GM21825 (cell line): Measurements from ENCODE around the gene PRTFDC1.

Source experiments
- ATAC-seq: cut with Tn5 transposase; IDR thresholded peaks from one replicate; pipeline ENCODE4 v1.9.1; 2021; ENCODE audit warnings: mild to moderate bottlenecking, moderate library complexity; ENCODE audit not compliant: unreplicated experiment

The PRTFDC1 gene

DNA sequence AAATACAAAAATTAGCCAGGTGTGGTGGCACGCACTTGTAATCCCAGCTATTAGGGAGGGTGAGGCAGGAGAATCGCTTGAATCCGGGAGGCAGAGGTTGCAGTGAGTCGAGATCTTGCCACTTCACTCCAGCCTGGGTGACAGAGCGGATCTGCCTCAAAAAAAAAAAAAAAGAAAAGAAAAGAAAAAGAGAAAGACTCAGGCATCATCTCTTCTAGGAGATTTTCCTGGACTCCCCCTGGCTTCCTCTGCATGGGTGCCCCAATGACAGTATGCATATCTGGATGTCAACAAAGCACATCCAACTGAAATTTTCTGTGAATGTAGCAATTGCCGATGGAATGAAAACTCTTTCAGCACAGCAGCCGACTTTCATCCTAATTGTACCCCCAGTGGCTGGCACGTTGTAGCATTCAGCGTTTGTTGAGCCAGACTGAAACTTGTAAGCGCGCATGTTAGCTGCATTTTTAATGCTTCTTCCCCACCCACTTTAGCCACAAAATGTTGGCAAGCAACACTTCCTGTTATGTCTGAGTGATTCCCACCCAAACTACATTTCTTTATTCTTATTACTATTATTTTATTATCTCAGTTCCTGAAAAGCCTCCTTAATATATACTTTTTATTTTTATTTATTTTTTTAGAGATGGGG, 70.2 kb downstream of the PRTFDC1 start:
- no peak for ATAC-seq

DNA sequence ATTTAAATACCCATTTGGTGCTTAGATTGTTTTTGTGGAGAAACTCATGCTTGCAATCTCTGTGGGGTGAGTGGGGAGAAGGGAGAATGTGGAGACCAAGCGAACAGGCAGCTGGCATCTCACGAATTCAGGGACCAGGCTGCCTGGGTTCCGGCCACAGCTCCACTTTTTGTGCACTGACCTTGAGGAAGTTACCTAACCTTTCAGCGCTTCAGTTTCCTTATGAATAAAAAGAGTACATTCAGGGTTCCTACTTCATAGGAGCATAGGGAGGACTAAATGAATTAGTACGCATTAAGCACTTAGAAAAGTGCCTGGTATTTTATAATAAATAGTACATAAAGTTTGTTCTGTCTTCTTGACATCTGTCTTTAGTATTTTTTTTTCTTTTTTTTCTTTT, 72.5 kb downstream of the PRTFDC1 start:
- no peak for ATAC-seq

DNA sequence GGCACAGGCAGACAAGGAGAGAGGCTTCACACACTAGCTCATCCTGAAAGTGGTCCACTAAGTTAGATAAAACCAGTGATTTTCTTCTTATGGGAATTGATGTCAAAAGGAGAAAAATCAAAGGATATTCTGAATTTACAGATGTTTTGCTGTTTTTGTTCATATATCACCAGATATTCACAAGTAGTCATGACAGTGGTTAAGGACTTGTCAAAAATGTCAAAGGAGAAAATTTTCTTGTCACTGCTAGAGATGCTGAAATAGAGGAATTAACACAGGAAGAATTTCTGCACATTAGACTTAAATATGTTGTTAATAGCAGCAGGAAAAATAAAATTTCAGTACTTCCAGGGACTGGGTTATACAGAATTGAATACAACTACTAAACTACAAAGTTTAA, 78.3 kb downstream of the PRTFDC1 start:
- ATAC-seq = no peak

DNA sequence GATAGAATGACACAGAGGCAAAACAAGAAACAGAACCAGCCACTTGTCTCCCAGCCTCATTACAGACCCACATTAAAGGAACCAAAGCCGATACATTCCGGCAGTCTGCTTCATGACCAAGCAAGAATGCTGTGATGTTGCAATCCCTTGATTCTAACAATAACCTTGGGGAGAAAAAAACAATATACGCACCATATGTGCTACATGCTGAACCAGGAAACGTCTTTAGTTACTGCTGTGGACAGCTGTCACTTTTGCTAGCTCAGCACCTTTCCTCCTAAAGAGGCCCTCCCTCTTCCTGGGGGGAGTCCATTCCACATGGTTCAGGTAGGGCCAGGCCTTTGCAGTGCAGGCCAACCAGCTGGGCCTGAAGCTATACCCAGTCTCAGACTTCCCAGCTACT, 79.1 kb downstream of the PRTFDC1 start:
- no peak for ATAC-seq

DNA sequence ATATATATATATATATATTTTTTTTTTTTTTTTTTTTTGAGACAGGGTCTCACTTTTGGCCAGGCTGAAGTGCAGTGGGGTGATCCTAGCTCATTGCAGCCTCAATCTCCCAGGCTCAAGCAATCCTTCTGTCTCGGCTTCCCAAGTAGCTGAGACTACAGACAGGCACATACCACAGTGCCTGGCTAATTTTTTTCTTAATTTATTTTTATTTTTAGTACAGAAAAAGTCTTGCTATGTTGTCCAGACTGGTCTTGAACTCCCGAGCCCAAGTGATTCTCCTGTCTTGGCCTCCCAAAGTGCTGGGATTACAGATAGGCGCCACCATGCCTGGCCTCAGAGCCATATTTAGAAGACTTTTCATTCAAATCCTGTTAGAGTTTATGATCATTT, 79.6 kb downstream of the PRTFDC1 start:
- no peak for ATAC-seq

DNA sequence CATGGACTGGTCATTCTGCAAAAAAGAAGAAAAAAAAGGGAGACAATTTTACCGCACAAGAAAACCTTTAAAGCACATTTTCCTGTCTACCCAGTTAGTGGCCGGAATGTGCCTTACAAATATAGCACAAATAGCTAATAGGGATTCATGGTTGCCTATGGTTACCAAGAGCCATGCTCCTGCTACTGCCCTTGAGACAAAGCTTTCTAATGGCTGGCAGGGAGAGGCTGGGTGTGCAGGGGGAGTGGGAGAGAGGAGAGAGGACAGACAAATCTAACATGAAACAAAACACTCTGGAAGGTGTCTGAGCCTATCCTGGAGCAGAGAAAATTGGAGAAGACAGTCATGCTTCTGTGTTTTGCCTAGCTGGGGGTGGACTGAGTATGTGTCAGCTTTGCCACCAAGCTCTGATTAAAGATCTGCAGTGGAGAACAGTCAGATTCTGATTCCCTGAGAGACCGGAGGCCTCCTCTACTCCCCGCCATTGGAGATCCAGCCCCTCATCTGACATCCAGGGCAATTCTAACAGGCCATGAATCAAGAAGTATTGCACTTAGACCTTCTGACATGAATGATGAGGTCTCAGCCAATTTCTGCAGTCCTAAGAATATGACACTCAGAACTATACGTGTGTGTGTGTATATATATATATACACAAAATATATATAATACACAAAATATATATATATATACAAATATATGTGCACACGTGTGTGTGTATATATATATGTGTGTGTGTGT, 80.2 kb downstream of the PRTFDC1 start:
- no peak for ATAC-seq

DNA sequence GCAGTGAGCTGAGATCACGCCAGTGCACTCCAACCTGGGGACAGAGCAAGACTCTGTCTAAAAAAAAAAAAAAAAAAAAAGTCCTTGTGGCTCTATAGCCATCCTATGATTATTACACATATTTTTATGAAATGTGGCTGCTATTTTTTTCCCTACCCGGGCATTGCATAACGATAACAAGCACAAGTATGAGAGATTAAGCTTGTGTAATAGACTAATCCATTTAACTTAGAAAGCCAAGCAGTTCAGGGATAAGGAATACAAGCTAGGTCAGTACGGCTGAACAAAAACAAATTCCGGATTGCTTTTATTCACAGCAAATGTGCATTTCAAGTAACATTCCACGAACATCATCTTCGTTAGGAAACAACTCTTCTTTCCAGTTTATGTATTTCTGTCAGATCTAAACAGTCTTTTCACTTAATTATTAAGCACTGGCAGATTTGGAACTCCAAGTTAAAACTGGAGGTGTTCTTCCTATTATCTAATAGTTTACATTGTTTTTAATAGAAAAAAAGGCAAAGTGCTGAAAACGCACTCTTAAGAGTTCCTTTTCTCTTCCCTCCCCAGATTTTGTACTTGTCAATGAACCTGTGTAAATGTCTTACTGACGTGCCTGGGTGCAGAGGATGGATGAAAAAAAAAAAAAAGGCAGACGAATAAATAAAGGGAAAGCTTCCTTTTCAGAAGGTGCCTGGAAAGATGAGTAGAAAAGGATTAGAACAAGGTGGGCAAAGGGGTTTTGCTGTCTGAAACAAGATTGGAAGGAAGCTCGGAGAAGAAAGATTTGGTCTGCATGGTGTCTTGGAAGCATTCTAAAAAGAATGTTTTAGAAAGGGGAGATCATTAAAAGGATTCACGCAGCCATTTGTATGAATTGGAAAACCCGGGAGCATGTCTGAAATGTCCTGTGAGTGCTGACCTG, 81.1 kb downstream of the PRTFDC1 start:
- no peak for ATAC-seq

DNA sequence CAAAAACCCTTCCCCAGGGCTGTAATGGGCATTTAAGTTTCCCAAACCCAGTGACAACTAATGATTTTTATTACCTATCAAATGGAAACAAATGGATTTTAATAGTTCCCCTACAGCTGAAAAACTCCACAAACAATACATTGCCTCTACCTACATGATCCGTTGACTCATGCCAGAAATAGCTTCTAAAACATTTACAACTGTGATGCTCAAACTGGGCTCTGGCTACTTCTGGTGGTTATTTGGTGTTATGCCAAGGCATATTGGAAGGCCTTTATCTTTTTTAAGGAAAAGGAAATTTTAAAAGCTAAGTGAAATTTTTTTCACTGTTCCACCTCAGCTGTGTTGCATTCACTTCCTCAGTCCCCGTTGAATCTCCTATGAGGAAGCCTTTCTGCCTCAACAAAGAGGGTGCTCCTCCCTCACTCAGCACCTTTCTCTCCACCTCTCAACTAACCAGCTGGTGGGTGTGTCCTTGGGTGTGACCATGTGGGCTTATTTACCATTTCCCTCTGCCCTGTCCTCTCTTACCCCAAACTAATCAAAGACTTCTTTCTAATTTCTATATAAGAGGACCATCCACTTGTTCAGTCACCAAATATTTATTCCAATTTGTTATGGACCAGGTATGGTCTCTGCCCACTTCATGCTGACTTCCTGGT, 82.9 kb downstream of the PRTFDC1 start:
- no peak for ATAC-seq

DNA sequence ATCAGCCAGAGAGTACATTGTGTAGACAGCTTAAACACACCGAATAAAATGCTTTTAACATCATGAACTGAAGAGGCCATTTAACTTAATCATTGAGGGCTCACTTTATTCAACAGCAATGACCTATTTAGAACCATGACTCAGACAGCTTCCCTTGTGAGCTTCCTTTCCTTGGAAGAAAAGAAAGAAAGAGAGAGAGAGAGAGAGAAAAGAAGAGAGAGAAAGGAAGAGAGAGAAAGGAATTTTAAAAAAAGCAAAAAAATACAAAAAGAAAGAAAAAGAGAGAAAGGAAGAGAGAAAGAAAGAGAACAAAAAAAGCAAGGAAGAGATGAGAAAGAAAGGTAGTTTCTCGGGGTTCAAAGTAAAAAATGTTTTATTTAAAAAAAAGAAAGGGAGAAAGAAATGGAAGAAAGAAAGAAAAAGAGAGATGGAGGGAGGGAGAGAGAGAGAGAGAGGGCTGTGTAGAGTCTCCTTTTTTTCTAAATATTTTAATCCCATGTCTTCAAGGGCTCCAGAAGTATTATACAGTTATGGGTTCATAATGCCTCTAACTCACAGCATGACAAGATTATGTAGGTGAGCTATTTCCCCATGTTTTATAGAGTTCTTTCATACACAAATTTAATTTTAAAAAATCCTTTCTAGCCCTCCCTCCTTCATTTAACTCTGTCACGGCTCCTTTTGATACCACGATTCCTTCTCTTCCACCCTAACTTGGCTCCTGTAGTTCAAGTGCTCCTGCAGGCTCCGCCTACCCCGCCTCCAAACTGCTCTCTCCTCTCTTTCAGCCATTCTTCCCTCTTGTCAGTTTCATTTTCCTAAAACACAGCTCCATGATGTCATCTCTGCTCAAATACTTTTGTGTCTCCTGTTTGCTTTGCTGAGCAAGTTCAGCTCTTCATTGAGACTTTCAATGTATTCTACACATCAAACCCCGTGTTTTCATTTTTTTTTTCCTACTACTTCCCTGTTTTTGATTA, 85.5 kb downstream of the PRTFDC1 start:
- no peak for ATAC-seq

DNA sequence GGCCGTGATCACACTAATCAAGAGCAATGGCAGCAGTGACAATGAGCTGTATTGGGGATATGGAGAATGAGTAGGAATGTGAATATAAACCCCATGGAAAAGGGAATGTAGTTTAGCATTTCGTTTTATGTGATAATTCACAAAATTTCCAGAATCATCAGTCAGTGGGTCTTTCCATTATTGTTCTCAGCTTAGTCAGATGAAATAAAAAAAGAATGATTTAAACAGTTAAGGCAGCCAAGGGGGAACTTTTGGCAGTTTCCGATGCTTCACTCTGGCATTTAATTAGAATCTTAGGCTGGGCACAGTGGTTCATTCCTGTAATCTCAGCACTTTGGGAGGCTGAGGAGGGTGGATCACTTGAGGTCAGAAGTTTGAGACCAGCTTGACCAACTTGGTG, 86.6 kb downstream of the PRTFDC1 start:
- ATAC-seq = no peak

DNA sequence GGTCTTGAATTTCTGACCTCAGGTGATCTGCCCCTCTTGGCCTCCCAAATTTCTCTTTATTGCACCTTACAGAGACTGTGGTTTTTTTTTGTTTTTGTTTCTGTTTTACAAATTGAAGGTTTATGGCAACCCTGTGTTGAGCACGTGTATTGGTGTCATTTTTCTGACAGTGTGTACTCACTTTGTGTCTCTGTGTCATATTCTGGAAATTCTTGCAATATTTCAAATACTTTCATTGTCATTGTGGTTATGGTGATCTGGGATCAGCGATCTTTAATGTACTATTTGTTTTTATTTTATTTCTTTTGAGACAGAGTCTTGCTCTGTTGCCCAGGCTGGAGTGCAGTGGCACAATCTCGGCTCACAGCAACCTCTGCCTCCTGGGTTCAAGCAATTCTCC, 89.8 kb downstream of the PRTFDC1 start:
- no peak for ATAC-seq

DNA sequence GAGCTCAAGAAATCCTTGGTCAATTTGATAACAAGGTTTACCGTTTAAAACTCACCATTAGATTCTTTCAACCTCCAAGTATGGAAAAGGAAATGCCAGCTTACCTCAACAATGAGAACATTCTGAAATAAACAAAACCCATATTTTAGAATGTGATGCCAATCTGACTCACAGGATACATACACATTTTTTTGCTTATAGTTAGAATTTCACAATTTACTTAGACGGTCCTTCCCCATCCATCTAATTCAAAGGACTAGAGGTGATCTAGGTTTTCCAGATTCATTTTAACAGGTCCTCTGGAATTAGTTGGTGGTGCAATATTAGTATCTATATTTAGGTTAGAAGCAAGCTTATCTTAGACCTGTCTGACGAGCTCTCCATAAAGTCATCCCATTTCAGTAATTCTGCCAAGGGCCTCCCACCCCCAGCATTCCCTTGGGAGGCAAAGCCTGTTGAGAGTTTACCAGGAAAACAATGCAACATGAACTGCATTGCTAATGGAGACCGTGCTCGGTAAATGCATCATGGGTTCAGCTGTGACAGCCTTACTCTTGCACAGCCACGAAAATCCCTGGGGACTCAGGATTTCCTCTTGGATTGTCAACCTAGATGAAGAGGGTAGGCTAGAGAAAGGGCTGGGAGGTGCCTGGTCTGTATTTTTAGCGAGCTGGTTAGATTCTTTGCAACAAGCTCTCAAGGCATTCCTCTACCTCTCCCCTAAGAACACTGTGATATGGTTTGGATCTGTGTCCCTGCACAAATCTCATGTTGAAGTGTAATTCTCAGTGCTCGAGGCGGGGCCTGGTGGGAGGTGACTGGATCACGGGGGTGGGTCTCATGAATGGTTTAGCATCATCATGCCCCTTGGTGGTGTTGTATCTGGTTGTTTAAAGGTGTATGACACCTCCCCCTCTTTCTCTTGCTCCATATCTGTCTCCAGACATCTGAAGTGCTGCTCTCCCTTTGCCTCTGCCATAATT, 93.8 kb downstream of the PRTFDC1 start:
- no peak for ATAC-seq

DNA sequence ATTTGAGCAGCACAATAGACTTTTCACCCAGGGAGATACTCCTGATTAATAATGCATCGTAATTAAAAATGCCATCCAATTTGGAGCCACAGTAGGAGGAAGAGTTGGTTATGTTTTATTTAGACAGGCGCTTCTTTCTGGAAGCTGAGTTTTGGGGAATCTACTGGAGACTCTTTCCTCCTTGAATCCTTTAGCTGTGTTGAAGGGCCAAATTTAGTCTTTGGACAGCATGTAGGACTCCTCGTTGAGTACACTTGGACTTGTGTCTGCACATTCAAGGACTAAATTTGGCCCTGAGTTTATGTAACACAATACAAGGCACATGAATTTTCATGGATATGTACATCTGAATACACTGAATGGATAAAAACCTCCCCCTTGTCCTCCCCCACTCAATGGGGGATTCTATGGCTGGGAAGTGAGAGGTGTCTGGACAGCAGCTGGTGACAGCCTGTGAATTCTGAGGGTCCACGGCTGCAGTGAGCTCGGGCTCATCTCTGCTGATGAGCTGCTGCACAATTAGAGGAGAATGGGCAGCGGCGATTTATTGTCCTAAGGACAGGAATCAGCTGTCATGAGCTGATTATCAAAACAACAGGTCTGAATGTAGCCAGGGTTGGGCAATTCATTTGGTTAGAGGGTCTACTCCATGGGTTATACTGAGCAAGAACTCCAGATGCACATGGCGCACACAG, 95.2 kb downstream of the PRTFDC1 start:
- ATAC-seq = no peak

DNA sequence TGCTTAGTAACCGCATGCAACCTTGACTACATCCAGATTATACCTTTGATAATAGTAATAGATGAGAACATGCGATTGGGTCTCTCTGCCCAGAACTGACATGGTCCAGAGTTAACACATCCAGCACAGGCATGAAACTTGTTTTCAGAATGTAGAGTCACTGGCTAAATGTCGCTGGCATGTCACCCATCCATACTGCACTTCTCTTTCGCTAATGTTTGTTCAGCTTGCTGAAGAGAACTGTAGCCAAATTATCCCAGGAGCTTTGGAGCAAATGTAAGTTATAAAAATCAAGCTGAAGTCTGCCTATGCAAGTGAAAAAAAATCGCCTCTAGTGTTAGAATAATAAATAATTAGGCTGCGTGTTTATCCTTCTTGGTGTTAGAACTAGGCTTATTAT, 98.2 kb downstream of the PRTFDC1 start:
- ATAC-seq = no peak

DNA sequence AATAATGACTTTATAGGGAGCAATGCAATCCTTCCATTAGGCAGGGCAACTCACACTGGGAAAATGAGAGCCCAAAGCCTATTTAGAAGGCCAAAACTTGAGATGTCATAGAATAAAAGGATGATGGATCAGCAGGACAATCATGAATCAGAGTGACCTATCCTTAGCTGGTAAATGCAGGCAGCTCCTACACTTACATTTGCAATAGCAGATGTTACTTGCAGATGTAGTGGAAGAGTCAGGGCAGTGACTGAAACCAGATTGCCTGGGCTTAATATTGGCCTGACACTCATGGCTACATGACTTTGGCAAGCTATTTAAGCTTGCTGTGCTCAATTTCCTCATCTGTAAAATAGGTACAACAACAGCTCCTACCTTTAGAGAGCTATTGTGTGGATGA, 98.7 kb downstream of the PRTFDC1 start:
- ATAC-seq = no peak

DNA sequence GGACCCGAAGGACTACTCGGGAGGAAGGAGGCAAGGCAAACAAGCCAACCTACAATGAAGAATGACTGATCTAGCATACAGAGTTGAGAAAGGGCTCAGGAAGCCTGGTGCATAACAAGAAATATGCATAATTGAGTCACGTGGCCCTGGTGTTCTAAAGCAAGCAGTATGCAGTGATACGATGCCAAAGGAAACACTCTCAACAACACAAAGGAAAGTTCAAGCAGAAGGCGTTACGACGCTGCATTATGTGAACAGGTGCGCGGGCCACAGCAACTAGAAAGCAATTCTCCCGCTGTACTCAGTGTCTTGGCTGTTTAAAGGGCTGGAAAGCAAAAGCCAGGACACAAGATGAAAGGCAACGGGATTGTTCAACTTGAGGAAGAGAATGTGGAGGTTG, 100.8 kb downstream of the PRTFDC1 start:
- ATAC-seq = no peak

DNA sequence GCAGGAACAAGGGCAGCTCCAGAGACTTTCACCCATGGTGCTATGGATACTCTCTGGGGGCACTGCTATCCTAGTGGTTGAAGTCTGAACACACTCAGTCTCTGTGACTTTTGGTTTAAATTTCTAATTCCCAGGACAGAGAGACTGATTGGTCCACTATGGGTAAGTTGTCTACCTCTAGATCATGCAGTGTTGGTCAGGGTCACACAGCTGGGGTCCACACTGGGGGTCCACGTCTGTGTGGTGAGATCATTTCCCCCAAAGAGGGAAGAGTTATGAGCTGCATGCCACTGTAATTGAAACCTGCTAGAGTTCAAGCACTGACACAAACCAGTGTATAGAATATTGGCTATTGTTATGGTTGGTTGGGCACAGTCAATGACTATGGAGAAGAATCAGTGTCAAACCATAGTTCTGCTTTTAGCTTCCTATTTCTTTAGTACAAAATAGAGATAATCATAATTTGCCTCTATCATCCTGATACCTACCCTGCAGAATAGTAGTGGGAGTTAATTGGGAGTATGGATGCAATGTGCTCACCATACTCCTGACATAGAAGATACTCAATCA, 101.6 kb downstream of the PRTFDC1 start:
- no peak for ATAC-seq
